ENCODE results near the gene MGAT4A.

The MGAT4A gene

DNA sequence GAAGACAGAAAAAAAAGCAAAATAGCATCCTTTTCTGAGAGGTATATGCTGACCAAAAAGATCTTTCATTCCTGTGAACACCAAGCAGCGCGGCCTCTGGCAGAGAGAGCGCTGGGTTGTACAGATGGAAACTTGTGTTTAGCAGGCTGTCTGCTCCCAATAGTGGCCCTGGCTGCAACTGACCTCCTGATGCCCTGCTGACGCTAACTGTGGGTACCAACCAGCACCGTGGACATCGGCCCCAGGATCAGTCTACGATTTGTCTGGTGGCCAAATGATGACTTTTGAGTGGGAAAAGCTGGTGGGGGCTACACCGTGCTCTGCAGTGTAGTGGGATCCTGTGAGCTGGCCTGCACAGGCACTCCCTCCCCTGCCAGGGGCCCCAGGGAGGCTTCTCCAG lies 138.4 kb downstream of the MGAT4A start:
- no peak for DNase-seq
- in situ Hi-C loops (cut with MboI; ENCODE audit: low pct_unique_long_range_greater_than_20kb, low sequenced_read_pairs): no loop called here

DNA sequence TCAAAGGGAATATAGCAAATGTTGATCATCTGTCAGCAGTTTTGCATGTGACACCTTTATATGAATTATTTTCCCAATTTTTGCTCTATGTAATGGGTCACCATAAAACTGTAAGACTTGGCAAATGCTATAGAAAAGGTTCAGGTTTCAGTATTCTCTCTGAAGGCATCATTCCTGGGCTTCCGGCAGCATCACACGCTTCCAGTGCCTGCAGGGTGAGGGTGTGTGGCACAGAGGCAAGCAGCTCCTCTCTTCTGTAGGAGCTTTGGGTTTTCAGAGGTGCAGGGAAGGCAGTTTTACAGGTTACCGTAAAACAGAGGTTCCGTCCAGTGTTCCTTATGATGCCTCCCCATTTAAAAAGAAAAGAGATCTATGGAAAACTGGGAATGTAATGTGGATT lies 141.4 kb downstream of the MGAT4A start:
- DNase-seq: no peak
- in situ Hi-C loops (cut with MboI; ENCODE audit: low pct_unique_long_range_greater_than_20kb, low sequenced_read_pairs): no loop called here

DNA sequence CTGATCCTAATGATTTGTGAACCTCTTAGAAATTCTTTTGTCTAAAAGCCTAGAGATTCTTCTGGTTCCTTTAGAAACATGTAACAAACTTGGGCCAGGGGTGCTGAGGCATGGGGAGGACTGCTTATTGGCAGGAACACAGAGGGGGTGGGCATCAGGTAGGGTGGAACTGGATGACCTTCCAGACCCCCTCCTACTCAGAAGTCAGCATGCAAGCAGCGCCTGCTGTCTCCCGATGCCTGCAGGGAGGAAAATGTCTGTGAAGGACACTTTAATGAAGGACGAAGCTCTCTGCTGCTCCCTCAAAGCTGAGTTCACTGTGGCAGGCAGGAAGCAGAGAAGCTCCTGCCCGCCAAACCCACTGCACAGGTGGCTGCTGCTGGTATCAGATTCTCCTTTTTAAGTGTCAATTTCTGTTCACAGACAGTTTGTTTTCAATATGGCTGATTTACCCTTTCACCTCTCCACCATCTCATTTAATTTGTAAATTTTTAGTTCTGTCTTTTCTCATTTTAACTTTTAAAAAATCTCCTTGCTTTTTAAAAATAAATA lies 142.0 kb downstream of the MGAT4A start:
- DNase-seq: no peak
- in situ Hi-C loops (cut with MboI; ENCODE audit: low pct_unique_long_range_greater_than_20kb, low sequenced_read_pairs): no loop called here

DNA sequence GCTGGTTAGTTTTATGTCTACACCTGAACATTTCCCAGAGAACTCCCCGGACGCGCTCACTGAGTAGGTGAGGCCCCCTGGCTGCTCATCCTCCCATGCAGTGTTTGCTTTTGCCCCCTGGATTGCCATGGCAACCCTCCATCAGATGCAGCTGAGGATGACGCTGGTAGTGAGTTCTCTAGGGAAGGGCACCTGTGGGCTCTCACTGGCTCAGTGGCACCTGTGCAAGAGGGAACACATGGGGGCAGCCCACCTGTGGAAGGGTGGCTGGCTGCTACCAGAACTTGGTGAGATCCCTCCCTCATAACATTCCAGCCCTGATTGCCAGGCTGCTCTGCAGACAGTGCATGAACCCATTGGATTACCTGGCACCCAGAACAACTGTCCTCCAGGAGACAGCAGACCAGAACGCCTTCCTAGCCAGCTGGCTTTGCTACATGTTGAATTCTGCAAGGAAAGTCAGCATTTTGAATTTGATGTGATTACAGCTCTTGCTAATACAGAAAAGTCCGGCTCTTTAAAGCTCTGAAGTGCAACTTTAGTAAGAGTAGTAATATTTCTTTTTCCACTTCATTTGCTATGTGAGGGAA lies 144.3 kb downstream of the MGAT4A start:
- no peak for DNase-seq
- in situ Hi-C loops (cut with MboI; ENCODE audit: low pct_unique_long_range_greater_than_20kb, low sequenced_read_pairs): no loop called here

DNA sequence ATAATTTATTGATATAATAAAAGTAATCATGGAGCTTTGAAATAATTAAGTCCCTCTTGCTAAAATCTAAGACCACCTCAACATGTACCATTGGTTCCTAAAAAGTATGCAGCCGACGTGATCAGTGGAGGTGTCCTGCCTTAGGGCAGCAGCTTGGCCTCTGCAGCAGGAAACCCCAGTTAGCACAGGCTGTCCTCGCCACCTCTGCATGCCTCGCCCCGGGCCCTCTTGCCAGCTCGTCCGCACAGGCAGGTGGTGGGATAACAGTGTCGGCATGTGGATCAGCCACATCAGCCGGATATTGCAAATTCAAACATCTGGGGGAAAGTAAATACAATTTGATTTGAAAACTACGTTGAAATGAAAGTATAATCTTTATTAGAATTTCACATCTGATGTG lies 145.5 kb downstream of the MGAT4A start:
- in situ Hi-C loops (cut with MboI; ENCODE audit: low pct_unique_long_range_greater_than_20kb, low sequenced_read_pairs): no loop called here
- no peak for DNase-seq

DNA sequence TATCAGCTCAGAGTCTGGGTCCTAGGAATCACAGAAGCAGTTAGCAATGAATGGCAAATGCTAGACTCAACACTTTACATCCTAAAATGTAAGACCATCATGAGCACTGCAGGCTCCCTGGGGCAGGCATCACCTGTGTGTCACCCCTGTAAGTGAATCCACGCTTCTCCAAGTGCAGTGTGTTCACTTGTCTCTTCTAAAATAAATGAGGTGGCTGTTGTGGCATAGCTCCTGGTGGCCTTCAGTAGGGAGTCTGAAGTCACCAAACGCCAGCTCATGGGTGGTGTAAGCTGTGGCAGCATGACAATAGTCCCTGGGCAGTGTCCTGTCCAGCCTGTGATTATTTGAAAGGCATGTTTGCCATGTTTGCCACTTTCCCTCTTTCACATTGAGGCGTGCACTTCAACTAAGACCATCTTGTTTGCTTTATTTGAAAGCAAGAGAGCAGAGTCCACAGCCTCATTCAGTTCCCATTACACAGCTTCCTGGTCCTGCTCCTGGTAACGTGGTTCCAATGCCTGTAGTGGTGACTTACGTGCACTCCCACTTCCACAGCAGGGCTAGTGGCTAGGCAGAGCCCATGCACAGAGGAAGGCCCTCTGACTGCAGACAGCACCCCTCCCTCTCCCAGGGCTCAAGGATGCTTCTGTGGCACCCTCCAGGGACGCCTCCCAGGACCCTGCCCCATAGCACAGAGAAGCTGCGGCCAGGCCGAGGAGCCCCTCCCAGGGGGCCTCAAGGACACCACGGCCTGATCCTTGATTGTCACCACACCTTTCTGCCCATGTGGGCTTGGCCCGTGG lies 146.9 kb downstream of the MGAT4A start:
- no peak for DNase-seq
- in situ Hi-C loops (cut with MboI; ENCODE audit: low pct_unique_long_range_greater_than_20kb, low sequenced_read_pairs): no loop called here

DNA sequence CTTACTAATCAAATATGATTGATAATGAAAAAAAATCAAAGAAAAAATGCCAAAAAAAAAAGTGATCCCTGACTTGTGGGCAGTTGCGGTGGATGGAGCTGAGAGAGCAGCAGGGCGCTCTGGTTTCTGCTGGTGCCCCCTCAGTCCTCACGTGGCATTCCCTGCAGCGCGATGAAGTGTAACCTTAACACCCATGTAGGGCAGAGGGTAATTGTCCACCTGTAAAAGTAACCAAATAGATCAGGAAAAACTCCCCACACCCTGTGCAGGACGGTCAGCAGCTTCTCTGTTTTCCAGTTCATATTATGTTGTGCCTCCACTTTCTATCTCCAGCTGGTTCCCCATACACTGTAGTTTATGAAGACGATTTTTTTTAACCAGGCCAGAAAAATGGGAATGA lies 147.7 kb downstream of the MGAT4A start:
- in situ Hi-C loops (cut with MboI; ENCODE audit: low pct_unique_long_range_greater_than_20kb, low sequenced_read_pairs): no loop called here
- DNase-seq: no peak

DNA sequence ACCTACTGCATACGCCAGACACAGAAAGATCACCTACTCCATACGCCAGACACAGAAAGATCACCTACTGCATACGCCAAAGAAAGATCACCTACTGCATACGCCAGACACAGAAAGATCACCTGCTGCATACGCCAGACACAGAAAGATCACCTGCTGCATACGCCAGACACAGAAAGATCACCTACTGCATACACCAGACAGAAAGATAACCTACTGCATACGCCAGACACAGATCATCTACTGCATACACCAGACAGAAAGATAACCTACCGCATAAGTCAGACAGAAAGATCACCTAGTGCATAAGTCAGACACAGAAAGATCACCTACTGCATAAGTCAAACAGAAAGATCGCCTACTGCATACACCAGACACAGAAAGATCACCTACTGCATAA lies 148.4 kb downstream of the MGAT4A start:
- DNase-seq: no peak
- in situ Hi-C loops (cut with MboI; ENCODE audit: low pct_unique_long_range_greater_than_20kb, low sequenced_read_pairs): no loop called here

DNA sequence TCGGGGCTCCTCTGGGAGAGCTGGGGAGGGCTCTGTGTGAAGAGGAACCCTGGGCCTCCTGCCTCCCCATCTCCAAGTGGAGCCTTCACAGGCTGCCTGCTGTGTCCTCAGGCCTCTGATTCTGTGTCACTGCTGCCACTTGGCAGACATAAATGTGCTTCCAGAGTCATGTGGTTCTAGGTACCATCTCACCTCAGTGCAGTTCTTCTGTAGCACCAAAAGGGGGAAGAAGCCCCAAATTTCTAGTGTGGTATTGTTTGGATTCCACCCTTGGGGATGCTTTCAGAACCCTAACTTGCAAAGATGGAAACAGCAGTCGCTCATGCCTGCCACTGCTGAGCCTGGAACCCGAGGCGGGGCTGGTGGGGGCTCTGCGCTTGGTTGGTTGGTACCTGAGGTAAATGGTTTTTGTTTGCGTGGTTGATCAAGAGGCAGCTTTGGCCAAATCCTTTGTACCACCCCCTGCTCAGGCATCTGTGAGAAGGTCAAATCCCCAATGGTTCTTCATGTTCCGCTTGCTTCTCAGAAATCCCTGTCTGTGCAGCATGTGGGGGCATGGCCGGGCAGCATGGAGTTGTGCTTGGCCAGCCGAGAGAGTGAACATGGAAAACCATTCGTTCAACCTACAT lies 150.2 kb downstream of the MGAT4A start:
- DNase-seq: no peak
- in situ Hi-C loops (cut with MboI; ENCODE audit: low pct_unique_long_range_greater_than_20kb, low sequenced_read_pairs): no loop called here

DNA sequence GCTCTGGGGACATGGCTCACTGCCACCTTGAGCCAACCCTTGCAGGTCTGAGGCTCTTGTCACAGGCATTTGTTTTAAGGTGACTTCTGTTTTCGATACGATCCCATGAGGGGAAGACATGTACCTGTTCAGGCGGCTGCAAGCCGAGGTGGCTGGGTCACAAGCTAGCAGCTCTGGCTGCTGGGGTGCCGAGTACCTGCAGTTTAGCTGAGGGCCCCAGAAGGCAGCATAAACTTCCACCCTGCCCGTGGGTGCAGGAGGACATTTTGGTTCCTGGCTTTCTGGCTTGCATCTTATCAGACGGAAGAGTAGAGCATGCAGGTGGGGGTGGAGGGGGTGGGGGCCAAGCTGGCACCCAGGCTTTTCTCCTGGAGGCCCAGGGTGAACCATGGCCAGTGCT lies 151.0 kb downstream of the MGAT4A start:
- in situ Hi-C loops (cut with MboI; ENCODE audit: low pct_unique_long_range_greater_than_20kb, low sequenced_read_pairs): no loop called here
- no peak for DNase-seq

DNA sequence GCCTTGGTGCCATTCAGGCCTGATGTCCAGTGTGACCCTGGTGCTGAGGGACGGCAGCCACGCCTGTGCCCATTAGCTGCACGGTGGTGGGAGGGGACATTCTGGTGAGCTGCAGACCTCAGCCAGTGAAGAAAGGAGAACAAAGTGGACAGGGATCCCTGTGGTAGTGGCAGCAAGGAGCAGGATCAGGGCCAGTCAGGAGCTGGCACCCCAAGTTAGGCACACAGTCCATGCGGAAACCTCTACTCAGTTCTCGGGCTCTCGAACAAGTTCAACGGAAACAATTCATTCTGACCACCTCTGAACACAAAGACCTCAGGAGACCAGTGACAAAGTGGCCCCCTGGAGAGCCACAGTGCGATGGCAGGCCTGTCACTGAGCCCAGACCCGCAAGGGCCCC lies 152.7 kb downstream of the MGAT4A start:
- in situ Hi-C loops (cut with MboI; ENCODE audit: low pct_unique_long_range_greater_than_20kb, low sequenced_read_pairs): no loop called here
- no peak for DNase-seq

DNA sequence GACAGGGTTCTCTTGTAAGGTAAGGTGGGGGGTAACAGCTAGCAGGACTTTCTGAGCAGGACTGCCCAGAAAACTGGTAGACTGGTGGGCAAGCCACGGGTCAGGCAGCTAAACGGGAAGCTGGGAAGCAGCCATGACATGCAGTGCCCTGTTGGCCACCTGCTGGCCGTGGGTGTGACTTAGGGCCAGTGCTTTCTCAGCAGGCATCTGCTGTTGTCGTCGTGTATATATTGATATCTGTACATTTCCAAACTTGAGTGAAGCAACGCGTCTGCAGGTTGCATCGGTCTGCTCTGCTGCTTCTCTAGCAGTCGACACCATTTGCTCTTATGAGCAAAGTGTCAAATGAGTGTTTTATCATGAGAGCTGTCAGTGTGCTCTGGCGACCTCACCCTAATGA lies 153.6 kb downstream of the MGAT4A start:
- DNase-seq: no peak
- in situ Hi-C loops (cut with MboI; ENCODE audit: low pct_unique_long_range_greater_than_20kb, low sequenced_read_pairs): no loop called here

DNA sequence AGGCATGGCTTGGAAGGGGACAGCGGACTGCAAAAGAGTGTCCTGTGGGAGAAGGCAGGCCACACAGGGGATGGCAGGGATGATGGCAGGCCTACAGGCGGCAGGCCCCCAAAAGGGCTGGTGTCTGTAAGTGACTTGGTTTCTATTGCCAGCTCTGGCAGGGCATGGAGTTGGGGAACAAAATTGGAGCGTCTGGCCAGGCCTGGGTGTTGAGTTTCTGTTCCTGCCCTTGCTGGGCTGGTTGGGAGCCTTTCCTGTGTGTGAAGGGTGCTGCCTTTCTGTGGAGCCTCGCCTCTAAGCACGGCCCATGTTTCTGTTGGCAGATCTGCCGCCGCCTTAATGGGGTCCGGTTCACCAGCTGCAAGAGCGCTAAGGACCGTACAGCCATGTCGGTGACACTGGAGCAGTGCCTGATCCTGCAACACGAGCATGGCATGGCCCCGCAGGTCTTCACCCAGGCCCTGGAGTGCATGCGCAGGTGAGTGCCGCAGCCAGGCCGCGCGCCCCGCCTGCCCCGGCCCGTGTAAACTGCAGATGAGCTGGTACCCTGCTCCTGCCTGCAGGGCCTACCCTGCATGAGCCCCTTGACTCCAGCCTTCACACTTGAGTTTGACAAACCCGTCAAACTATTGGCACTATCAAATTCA lies 154.1 kb downstream of the MGAT4A start:
- in situ Hi-C loops (cut with MboI; ENCODE audit: low pct_unique_long_range_greater_than_20kb, low sequenced_read_pairs): no loop called here
- no peak for DNase-seq

DNA sequence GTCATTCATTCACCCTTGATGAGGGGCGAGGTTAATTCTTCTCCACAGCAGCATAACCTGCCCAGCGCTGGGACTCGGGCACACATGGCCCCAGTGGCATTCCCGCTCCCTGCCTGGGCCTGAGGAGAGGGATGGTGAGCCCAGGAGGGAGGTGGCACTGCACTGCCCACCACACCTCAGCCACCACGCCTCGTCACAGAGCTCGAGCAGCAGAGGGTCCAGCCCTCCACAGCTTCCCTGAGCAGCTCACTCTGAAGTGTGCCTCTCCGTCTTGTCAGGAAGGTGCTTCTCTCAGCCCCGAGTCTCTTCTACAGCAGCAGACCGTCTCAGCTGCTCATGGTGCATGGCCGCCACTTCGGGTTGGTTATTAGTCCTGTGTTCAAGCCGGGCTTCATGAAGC lies 157.5 kb downstream of the MGAT4A start:
- in situ Hi-C loops (cut with MboI; ENCODE audit: low pct_unique_long_range_greater_than_20kb, low sequenced_read_pairs): no loop called here
- no peak for DNase-seq

DNA sequence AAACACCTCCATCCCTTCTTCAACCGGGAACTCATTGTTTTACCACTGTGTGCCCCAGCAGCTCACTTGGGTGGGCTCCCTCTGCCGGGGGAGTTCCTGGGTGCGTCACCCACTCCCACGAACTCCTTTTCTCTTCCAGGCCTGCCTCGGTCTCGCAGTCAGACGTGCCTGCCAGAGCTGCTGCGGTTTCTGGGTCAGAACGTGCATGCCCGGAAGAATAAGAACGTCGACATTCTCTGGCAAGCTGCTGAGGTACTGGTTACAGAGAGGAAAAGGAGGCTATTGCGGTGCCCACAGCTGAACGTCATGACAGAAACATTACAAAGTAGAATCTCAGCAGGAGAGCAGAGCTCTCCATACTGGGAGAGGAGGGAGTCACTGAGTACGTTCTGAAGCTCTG lies 158.3 kb downstream of the MGAT4A start:
- no peak for DNase-seq
- in situ Hi-C loops (cut with MboI; ENCODE audit: low pct_unique_long_range_greater_than_20kb, low sequenced_read_pairs): no loop called here

DNA sequence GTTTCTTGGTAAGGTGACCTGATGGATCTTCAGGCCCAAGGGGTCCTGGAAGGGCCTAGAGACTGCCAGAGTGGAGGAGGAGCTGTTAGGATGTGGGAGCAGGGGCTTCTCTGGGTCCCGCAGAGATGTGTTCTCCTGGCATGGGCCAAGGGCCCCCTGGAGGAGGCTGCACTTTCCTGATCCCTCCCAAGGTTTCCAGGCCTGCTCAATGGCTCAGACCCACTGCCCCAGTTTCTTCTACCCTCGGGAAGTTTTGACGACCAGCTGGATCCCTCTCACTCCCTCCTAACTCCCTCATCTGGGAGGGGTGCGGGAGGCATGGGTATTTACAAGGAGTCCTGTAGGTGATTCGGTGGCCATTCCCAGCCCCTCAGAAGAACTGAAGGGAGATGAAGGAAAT lies 158.7 kb downstream of the MGAT4A start:
- no peak for DNase-seq
- in situ Hi-C loops (cut with MboI; ENCODE audit: low pct_unique_long_range_greater_than_20kb, low sequenced_read_pairs): no loop called here

DNA sequence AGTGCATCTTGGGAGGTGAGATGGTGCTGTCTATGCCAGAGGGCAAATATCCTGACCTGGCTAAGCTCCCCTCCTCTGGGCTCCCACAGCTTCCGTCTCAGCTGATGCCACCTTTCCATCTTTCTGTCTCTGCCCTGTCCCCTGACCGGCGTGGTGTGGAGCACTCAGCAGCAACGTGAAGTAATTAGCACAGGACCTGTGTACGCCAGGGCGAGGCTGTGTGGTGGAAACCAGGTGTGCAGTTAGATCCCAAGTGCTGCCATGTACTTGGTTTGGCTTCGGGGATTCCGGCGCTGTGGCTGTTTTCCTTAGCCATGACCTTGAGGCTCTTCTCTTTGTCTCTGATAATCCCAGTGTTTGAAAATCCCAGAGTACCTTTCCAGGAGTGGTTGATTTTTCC lies 159.1 kb downstream of the MGAT4A start:
- DNase-seq: no peak
- in situ Hi-C loops (cut with MboI; ENCODE audit: low pct_unique_long_range_greater_than_20kb, low sequenced_read_pairs): no loop called here

DNA sequence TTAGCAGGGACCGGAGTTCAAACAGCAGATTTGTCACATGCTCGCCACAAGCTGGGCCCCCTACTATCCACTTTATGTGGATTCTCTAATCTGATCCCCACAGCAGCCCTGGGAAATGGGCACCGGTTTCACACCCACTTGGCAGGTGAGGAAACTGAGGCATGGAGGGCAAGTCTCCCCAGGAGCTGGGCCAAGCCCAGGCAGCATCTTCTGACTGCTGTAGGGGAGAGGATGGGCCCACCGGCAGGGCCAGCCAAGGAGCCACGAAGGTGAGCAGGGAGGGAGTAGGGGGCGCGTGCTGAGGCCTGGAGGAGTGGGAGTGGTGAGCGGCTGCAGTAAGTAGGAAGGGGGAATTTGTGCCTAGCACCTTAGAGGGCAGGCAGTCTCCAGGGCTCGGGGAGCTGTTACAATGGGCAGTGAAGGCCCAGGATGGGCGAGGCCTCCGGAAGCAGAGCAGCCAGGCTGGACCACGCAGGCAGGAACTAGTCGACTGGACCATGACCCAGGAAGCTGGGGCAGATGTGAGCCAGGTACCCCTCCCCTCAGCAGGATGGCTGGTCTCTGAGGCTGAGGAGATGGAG lies 159.7 kb downstream of the MGAT4A start:
- in situ Hi-C loops (cut with MboI; ENCODE audit: low pct_unique_long_range_greater_than_20kb, low sequenced_read_pairs): no loop called here
- DNase-seq: no peak

DNA sequence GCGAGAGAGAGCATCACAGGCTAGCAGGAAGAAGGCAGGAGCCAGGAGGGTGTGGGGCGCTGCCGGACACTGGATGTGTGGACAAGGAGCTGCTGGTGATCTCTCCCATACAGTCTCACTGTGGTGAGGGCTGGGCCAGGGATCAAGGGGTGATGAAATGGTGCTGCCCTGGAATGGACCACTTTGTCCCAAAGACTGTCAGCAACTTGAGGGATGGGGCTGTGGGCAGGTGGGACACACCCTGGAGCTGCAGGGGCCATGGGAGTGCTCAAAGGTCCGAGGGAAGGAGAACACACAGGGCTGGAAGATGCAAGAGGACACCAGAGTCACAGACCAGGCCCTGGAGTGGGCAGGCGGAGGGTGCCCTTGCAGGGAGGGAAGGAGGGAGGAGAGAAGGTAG lies 160.6 kb downstream of the MGAT4A start:
- in situ Hi-C loops (cut with MboI; ENCODE audit: low pct_unique_long_range_greater_than_20kb, low sequenced_read_pairs): no loop called here
- DNase-seq: no peak

DNA sequence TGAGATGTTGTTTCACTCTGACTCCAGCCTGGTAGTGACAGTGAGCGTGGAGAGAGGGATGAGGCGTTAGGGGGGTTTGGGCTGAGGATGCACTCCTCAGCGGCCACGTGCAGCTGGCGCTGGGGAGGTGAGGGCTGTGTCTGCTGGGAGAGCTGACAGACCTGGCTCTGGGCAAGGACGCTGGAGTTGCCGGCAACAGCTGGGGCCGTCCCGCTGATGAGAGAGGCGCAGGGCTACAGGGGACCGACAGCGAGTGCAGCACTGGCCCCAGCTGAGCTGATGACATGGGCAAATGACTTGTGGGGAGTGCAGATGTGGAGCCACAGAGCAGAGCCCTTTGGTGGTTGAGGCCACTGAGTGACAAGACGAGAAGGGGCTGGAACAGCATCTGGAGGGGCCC lies 161.0 kb downstream of the MGAT4A start:
- DNase-seq: no peak
- in situ Hi-C loops (cut with MboI; ENCODE audit: low pct_unique_long_range_greater_than_20kb, low sequenced_read_pairs): no loop called here

Measured in KBM-7 (cell line).